Vagina (tissue), 2 donors: ENCODE results near the gene NTN4. TPM values are rescaled to one million over a fixed set of nuclear protein-coding genes. Genes with fewer than 3 reads are reported as not detected.
A peak's percentile ranks its signal among the peaks of the same experiment; 100 is the strongest.

Experiments used
- DNase-seq, 2 donors: peaks; one replicate each; pipeline ENCODE4 v3.0.0-alpha.2; 2017; ENCODE audit errors: extremely low spot score in 2 of 2
- H3K27ac ChIP-seq: fragments of 200-600 bp; sonication (generic); one replicate; pipeline ENCODE4 v1.5.1; 2019
- H3K27me3 ChIP-seq: fragments of 200-600 bp; sonication (generic); one replicate; pipeline ENCODE4 v1.5.1; 2019
- H3K36me3 ChIP-seq, 2 donors: fragments of 200-600 bp; sonication (generic); one replicate each; pipeline ENCODE4 v1.5.1; 2017 to 2019
- H3K4me1 ChIP-seq: fragments of 200-600 bp; sonication (generic); one replicate; pipeline ENCODE4 v1.5.1; 2019
- H3K4me3 ChIP-seq, 2 donors: fragments of 200-600 bp; sonication (generic); 1 replicate in 1 of 2; 2 replicates in 1 of 2; pipeline ENCODE4 v1.5.1; 2016 to 2019
- H3K9me3 ChIP-seq: fragments of 200-600 bp; sonication (generic); one replicate; pipeline ENCODE4 v1.5.1; 2019
- POLR2A ChIP-seq, 2 donors: fragments of 450-650 bp; IDR thresholded peaks; one replicate each; pipeline ENCODE4 v1.6.1; 2017; ENCODE audit warnings: antibody characterized with exemption in 2 of 2, mild to moderate bottlenecking in 2 of 2, moderate library complexity in 2 of 2
- POLR2AphosphoS5 ChIP-seq, 2 donors: sonication (generic); formaldehyde crosslinking; IDR thresholded peaks; one replicate each; pipeline ENCODE4 v1.9.0; 2017; ENCODE audit warnings: antibody characterized with exemption in 2 of 2, mild to moderate bottlenecking in 2 of 2, low read depth in 1 of 2; ENCODE audit not compliant: insufficient read depth in 1 of 2
- intact Hi-C: fragments of 100-400 bp; cut with DNase I; formaldehyde crosslinking; loops from one replicate; pipeline ENCODE4 v1.15.1; 2023
- total RNA-seq: library from RNA; depleted of rRNA; stranded (reverse); fragments of >200 nt; gene quantifications from one replicate; pipeline ENCODE4 v1.2.3, GENCODE V29; 2016
- TF ChIP-seq, protein P1 (sequence below), 3 experiments: fragments of 450-650 bp in 2 of 3; fragments of 200-600 bp in 1 of 3; sonication (generic) in 1 of 3; IDR thresholded peaks; one replicate each; pipeline ENCODE4 v1.5.1; 2017 to 2019; ENCODE audit warnings: antibody characterized with exemption in 3 of 3, mild to moderate bottlenecking in 2 of 3, moderate library complexity in 2 of 3

Gene NTN4
- total RNA-seq, 1 donor from 2014 or later = 21.9 TPM

DNA sequence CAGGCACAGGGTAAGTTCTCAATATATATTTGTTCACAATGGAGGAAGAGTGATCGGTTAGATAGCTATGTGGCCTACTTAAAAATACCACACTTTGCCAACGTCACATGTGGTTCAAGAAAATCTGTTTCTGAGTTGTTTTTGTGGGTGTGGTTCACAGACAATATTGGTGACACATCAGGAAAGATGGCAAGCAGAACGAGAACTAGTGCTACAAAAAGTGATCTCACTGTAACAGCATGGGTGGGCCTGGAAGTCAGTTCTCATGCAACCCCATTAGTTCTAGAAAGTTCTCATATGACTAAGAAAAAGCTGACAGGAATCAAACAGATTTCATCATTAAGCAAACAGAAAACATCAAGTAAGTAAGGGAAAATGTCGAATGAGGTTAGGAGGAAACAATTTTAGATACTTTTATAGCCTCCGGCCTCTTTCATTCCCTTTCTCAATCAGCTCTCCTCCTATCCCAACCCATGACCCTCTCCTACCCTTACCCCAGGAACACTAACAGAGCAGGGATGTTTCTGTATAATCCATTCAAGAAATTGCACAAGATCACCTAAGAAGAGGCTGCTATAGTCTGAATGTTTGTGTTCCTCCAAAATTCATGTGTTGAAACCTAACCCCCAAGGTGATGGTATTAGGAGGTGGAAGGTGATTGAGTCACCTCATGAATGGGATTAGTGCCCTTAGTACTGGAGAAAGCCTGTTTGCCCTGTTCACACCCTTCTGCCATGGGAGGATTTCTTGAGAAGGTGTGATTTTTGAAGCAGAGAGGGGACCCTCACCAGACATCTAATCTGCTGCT is 15.5 kb upstream of the NTN4 start:
- intact Hi-C loops = no loop called here
- no peak for TF ChIP-seq POLR2AphosphoS5 (IDR thresholded peaks at IDR 0.05; ENCODE audit: insufficient read depth in 1 of 2, low read depth in 1 of 2)
- TF ChIP-seq POLR2A (IDR thresholded peaks at IDR 0.05) = no peak
- TF ChIP-seq, protein P1, sequence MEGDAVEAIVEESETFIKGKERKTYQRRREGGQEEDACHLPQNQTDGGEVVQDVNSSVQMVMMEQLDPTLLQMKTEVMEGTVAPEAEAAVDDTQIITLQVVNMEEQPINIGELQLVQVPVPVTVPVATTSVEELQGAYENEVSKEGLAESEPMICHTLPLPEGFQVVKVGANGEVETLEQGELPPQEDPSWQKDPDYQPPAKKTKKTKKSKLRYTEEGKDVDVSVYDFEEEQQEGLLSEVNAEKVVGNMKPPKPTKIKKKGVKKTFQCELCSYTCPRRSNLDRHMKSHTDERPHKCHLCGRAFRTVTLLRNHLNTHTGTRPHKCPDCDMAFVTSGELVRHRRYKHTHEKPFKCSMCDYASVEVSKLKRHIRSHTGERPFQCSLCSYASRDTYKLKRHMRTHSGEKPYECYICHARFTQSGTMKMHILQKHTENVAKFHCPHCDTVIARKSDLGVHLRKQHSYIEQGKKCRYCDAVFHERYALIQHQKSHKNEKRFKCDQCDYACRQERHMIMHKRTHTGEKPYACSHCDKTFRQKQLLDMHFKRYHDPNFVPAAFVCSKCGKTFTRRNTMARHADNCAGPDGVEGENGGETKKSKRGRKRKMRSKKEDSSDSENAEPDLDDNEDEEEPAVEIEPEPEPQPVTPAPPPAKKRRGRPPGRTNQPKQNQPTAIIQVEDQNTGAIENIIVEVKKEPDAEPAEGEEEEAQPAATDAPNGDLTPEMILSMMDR (IDR thresholded peaks at IDR 0.05) = no peak
- Histone ChIP-seq H3K4me1 (peaks cover 7% of the 10 kb centered on the region), H3K9me3 (no peaks in the 10 kb centered on the region), H3K36me3 (no peaks in the 10 kb centered on the region), H3K4me3 (no peak overlapping the region), H3K27ac (peak overlapping the region; percentile 51), H3K27me3 (no peaks in the 10 kb centered on the region)
- no peak for DNase-seq

DNA sequence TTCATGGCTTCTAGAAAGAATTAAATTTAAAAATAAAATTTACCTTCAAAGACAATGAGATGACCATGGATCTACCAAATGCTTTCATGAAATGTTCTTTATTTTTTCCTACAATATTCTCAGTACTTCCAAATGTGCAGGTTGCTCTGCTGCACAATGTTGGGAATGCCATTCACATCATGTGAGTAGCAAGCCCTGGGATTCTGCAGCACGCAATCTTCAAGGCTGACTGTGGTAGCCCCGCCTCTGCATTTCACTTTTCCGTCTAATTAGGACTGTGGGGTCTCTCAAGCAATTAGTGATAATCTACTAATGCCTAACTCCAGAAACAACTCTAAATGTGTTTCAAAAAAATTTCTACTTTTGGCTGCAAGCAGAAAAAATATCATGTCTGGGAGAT is 13.7 kb upstream of the NTN4 start:
- H3K27ac ChIP-seq = no peak overlapping the region
- H3K9me3 ChIP-seq = no peaks in the 10 kb centered on the region
- intact Hi-C loops = no loop called here
- H3K27me3 ChIP-seq = no peaks in the 10 kb centered on the region
- no peak for DNase-seq
- TF ChIP-seq POLR2AphosphoS5 (IDR thresholded peaks at IDR 0.05; ENCODE audit: insufficient read depth in 1 of 2, low read depth in 1 of 2) (no peak), POLR2A (IDR thresholded peaks at IDR 0.05) (no peak)
- TF ChIP-seq, protein P1 (IDR thresholded peaks at IDR 0.05) = no peak
- peaks cover 7% of the 10 kb centered on the region for H3K4me1 ChIP-seq
- H3K4me3 ChIP-seq = no peak overlapping the region
- no peaks in the 10 kb centered on the region for H3K36me3 ChIP-seq

DNA sequence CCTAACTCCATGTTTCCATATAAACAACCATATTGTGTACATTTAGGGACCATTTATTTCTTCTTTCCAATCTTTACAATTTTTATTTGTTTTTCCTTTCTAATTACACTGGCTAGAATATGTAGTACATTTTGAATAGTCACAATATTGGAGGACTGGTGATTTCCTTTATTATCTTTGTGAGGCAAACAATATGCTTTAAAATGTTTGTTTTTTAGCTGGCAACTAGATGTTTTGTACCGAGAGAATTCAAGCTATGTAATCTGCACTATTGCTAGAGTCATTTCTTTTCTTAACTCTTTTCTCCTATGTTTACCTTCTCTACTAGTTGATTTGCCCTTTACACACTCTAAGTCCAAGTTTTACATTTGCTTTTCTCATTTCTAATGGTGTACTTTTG is 13.3 kb upstream of the NTN4 start:
- H3K36me3 ChIP-seq = no peaks in the 10 kb centered on the region
- H3K27me3 ChIP-seq = no peaks in the 10 kb centered on the region
- no peak for DNase-seq
- TF ChIP-seq, protein P1 (IDR thresholded peaks at IDR 0.05) = no peak
- TF ChIP-seq POLR2AphosphoS5 (IDR thresholded peaks at IDR 0.05; ENCODE audit: insufficient read depth in 1 of 2, low read depth in 1 of 2) (no peak), POLR2A (IDR thresholded peaks at IDR 0.05) (no peak)
- peaks cover 7% of the 10 kb centered on the region for H3K4me1 ChIP-seq
- H3K4me3 ChIP-seq = no peak overlapping the region
- intact Hi-C loops = no loop called here
- no peak overlapping the region for H3K27ac ChIP-seq
- no peaks in the 10 kb centered on the region for H3K9me3 ChIP-seq

DNA sequence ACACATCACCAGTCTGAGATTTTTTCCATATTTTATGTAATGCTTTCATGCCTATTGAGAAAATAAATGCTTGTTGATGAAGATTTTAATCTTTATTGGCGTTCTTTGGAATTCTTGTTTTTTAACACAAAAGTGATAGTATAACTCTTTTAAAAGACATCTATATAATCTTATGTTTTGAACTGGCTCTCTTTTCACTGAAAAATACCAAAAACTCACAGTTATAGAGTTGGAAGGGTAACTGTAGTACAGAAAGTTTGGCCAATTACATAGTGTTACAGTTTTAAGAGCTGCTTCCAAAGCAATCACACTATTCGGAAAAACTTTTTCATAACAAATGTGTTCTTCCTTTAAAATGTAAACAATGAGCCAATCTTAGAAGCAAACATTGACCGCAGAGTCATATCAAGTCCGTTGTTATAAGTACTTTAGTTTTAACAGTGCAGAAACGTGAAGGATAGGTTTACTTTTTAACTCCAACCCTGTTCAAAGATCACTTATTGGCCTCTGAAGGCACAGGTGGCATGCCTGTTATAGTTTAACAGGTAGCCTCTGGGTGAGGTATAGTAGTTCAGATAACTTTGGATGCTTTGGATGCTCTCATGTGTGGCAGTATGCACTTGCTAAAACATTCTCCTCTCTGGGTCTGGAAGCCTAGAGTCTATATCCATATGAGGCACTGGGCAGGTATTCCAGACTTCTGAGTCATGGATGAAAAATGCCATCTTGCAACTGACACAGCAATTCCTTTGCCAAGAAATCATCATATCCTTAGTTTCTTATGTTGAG is 12.1 kb upstream of the NTN4 start:
- H3K4me3 ChIP-seq = no peak overlapping the region
- H3K9me3 ChIP-seq = no peaks in the 10 kb centered on the region
- intact Hi-C loops = no loop called here
- peak overlapping the region; percentile 28 for H3K27ac ChIP-seq
- H3K27me3 ChIP-seq = no peaks in the 10 kb centered on the region
- no peaks in the 10 kb centered on the region for H3K36me3 ChIP-seq
- TF ChIP-seq POLR2AphosphoS5 (IDR thresholded peaks at IDR 0.05; ENCODE audit: insufficient read depth in 1 of 2, low read depth in 1 of 2) = peak in 1 of 2 donors; percentile 69
- TF ChIP-seq, protein P1 (IDR thresholded peaks at IDR 0.05) = no peak
- peaks cover 7% of the 10 kb centered on the region for H3K4me1 ChIP-seq
- no peak for DNase-seq

DNA sequence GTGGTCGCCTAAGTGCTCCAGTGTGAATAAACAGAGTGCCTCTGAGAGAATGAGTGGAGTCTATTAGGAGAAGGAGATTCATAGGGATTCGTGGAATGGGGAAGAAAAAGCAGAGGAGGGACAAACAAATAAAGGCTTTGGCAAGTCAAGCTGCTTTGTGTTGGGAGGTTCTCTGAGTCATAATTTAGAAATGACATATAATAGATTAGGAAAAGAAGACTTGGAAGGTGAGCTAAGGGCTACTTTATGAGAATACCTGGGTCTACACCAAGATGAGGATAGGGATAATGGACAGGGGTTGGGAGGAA is 6.4 kb upstream of the NTN4 start:
- Histone ChIP-seq H3K27ac (no peak overlapping the region), H3K4me3 (no peak overlapping the region), H3K4me1 (no peaks in the 10 kb centered on the region), H3K27me3 (no peaks in the 10 kb centered on the region), H3K36me3 (no peaks in the 10 kb centered on the region), H3K9me3 (no peaks in the 10 kb centered on the region)
- intact Hi-C loops = no loop called here
- DNase-seq = no peak
- TF ChIP-seq POLR2AphosphoS5 (IDR thresholded peaks at IDR 0.05; ENCODE audit: insufficient read depth in 1 of 2, low read depth in 1 of 2) = no peak
